AG09319 (cell line): Measurements from ENCODE around the gene ARID1A.

Source experiments
- DNase-seq: peaks from one replicate; pipeline ENCODE4 v3.0.0-alpha.2; 2010; ENCODE audit warnings: low read depth; ENCODE audit errors: extremely low read depth
- CTCF ChIP-seq: IDR thresholded peaks from 2 replicates; pipeline ENCODE4 v1.5.1; 2011; ENCODE audit warnings: low read depth, mild to moderate bottlenecking, inconsistent platforms, low read length, moderate library complexity

Gene ARID1A

GRCh38 chr1:26694638-26695355 lies 1.0 kb upstream of the ARID1A start:
- TF ChIP-seq CTCF, result no peak
- DNase-seq, result no peak

DNA sequence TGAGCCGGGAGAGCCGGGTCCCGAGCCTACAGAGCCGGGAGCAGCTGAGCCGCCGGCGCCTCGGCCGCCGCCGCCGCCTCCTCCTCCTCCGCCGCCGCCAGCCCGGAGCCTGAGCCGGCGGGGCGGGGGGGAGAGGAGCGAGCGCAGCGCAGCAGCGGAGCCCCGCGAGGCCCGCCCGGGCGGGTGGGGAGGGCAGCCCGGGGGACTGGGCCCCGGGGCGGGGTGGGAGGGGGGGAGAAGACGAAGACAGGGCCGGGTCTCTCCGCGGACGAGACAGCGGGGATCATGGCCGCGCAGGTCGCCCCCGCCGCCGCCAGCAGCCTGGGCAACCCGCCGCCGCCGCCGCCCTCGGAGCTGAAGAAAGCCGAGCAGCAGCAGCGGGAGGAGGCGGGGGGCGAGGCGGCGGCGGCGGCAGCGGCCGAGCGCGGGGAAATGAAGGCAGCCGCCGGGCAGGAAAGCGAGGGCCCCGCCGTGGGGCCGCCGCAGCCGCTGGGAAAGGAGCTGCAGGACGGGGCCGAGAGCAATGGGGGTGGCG lies 371 bp downstream of the ARID1A start:
- no peak for TF ChIP-seq CTCF
- no peak for DNase-seq

- TF ChIP-seq CTCF, result no peak
- DNase-seq, result no peak
These were observed 1.0 kb downstream of the ARID1A start for GRCh38 chr1:26696654-26697430.

DNA sequence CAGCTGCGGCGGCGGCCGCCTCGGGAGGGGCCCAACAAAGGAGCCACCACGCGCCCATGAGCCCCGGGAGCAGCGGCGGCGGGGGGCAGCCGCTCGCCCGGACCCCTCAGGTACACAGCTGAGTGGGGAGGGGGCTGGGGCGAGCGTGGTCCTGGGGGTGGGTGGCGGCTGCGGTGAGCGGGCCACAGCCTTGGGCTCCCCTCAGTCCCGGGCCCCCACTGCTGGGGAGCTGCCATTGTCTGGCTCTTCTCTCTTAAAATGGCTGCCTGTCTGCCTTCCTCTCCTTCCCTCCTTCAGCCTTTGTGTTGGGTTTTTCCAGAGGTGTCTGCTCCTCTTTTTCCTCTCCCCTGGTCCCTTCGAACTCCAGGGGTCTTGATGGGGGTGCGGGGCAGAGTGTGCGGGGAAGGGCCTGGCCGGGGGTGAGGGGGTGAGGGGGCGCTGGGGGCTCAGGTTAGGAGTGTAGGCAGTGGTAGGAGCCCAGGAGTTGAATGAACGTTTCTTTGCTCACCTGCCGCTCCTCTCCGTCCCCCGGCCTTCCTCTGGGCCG lies 1.7 kb downstream of the ARID1A start:
- no peak for TF ChIP-seq CTCF
- DNase-seq, result no peak

DNA sequence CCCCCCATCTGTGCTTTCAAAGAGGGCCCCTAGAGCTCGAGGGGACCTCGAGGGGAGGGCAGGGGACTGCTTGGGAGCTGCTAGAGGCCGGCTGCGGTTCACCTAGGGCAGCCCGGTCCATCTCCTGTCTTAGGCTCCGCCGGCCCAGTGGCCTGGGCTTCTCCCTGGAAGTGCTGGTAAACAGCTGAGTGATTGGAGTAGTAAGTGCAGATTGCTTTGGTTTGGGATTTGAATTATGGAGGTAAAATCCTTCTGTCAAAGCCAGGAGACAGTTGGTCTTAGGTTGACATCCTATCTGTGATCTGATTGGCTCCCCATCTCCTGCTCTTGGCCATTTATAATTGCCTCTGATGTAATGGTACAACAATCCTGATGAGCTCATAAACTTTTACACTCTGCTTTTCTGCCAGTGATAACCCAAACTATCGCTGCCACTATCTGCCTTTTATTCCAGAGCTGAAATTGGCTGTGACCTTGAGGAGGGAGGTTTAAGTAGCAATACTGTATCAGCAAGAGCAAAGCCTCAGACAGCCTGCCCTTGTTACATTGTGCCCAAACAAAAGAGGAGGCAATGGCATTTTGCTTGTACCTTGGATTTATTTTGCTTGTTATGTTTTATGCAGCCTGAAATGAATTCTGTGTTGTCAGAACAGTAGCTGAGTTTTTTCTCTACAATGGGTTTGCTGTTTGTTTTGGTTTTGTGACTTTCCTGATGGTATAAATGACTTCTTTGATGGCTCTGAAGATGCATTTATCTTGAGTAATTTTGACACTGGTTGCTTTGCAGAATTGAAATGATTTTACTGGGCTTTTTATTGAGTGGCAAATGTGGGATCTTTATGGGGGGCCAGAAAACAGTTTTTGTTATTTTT lies 2.4 kb downstream of the ARID1A start:
- TF ChIP-seq CTCF, result no peak
- DNase-seq, result peak; percentile 90

DNA sequence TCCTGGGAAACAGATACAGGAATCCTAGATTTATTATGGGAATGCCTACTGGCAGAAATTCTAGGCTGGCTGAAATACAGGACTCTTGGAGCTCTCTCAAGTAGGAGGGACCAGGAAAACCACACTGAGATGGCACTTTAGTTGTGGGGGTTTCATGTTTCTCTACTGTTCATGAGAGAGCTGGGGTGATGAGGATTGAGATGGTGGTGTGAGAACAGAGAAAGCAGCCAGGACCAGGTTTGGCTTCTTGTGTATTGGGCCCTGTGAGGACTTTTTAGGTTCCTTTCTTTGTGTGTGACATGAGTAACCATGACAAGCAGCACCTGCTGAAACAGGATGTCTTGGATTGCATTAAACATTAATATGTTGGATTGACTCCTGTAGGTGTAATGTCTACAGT lies 4.9 kb downstream of the ARID1A start:
- DNase-seq, result no peak
- TF ChIP-seq CTCF, result no peak
